GM18861 (cell line): Measurements from ENCODE around the gene BNIPL.

ENCODE experiments used
- ATAC-seq: cut with Tn5 transposase; IDR thresholded peaks from one replicate; pipeline ENCODE4 v1.9.1; 2021; ENCODE audit not compliant: unreplicated experiment

The BNIPL gene

GRCh38 chr1:151036356-151036755, at the start of gene BNIPL:
TSS of gene BNIPL (plus strand) at chr1:151036586. CDS start at chr1:151036726, 140 bp downstream.
- no peak for ATAC-seq

GRCh38 chr1:150987924-150988323, 48.5 kb upstream of the BNIPL start:
- ATAC-seq, result no peak

GRCh38 chr1:150992626-150993025, 43.8 kb upstream of the BNIPL start:
- no peak for ATAC-seq

GRCh38 chr1:150994248-150994647, 42.1 kb upstream of the BNIPL start:
- no peak for ATAC-seq

- ATAC-seq, result no peak
Measured at GRCh38 chr1:150995460-150995859, 40.9 kb upstream of the BNIPL start.

GRCh38 chr1:150995896-150996295, 40.5 kb upstream of the BNIPL start:
- no peak for ATAC-seq

GRCh38 chr1:150997126-150997872, 39.1 kb upstream of the BNIPL start:
- no peak for ATAC-seq

GRCh38 chr1:150997949-150998348, 38.4 kb upstream of the BNIPL start:
- no peak for ATAC-seq

GRCh38 chr1:150999051-150999674, 37.2 kb upstream of the BNIPL start:
- ATAC-seq, result no peak

GRCh38 chr1:150999926-151000325, 36.5 kb upstream of the BNIPL start:
- no peak for ATAC-seq

- ATAC-seq, result no peak
Measured at GRCh38 chr1:151000408-151000807, 36.0 kb upstream of the BNIPL start.

- ATAC-seq, result no peak
Measured at GRCh38 chr1:151001602-151002001, 34.8 kb upstream of the BNIPL start.

GRCh38 chr1:151002051-151002450, 34.3 kb upstream of the BNIPL start:
- ATAC-seq, result no peak

- ATAC-seq, result no peak
Measured at GRCh38 chr1:151002611-151003010, 33.8 kb upstream of the BNIPL start.

GRCh38 chr1:151003180-151003579, 33.2 kb upstream of the BNIPL start:
- ATAC-seq, result no peak

GRCh38 chr1:151005729-151006319, 30.6 kb upstream of the BNIPL start:
- no peak for ATAC-seq

GRCh38 chr1:151006327-151007052, 29.9 kb upstream of the BNIPL start, which contains the start of gene MINDY1:
TSS of gene MINDY1 (minus strand) at chr1:151006902. CDS start at chr1:151002617, 4,285 bp downstream.
- ATAC-seq, result no peak

- no peak for ATAC-seq
Measured at GRCh38 chr1:151007853-151008243, 28.5 kb upstream of the BNIPL start.

GRCh38 chr1:151008244-151009205, 27.9 kb upstream of the BNIPL start, which contains the start of gene PRUNE1:
TSS of gene PRUNE1 (plus strand) at chr1:151008449. CDS start at chr1:151008633, 184 bp downstream.
- ATAC-seq, result peak; percentile 59

- no peak for ATAC-seq
Measured at GRCh38 chr1:151009206-151009587, 27.2 kb upstream of the BNIPL start.
